Naive B cell (primary cell): ENCODE measurements around the gene PKD2L2. TPM values are rescaled to one million over a fixed set of nuclear protein-coding genes. Genes with fewer than 3 reads are reported as not detected.
A peak's percentile ranks its signal among the peaks of the same experiment; 100 is the strongest.
"Not testable (repeated sequence)": the region's sequence is repeated elsewhere in the genome, so short reads cannot be mapped to it uniquely, and the experiment has no call there.

ENCODE experiments used
- ATAC-seq, 2 donors: fragments of 150-1000 bp; cut with Tn5 transposase; 2 replicates each; pipeline ENCODE4 v1.10.0; 2021; ENCODE audit warnings: low read depth in 2 of 2, mild to moderate bottlenecking in 2 of 2, moderate library complexity in 2 of 2
- DNase-seq: peaks from one replicate; pipeline ENCODE4 v3.0.0; 2022
- H3K27ac Mint-ChIP-seq, 6 donors: one replicate each; pipeline ENCODE4 v1.8.0; 2020 to 2022; ENCODE audit warnings: mild to moderate bottlenecking in 6 of 6, mixed read lengths in 6 of 6, moderate library complexity in 5 of 6, inconsistent platforms in 2 of 6
- H3K27me3 Mint-ChIP-seq, 3 donors: one replicate each; pipeline ENCODE4 v1.8.0; 2021 to 2022; ENCODE audit warnings: mixed read lengths in 3 of 3, mild to moderate bottlenecking in 1 of 3
- H3K36me3 Mint-ChIP-seq, 2 donors: one replicate each; pipeline ENCODE4 v1.8.0; 2020 to 2022; ENCODE audit warnings: mixed read lengths in 2 of 2, inconsistent platforms in 1 of 2, mild to moderate bottlenecking in 1 of 2
- H3K4me1 Mint-ChIP-seq, 3 donors: one replicate each; pipeline ENCODE4 v1.8.0; 2020 to 2022; ENCODE audit warnings: mixed read lengths in 3 of 3, inconsistent platforms in 1 of 3, mild to moderate bottlenecking in 1 of 3, moderate library complexity in 1 of 3
- H3K4me3 Mint-ChIP-seq, 8 donors: one replicate each; pipeline ENCODE4 v1.8.0; 2020 to 2022; ENCODE audit warnings: mild to moderate bottlenecking in 8 of 8, mixed read lengths in 8 of 8, moderate library complexity in 8 of 8, inconsistent platforms in 2 of 8
- H3K9me3 Mint-ChIP-seq, 7 donors: one replicate each; pipeline ENCODE4 v1.8.0; 2020 to 2022; ENCODE audit warnings: mixed read lengths in 7 of 7, mild to moderate bottlenecking in 5 of 7, inconsistent platforms in 2 of 7, moderate library complexity in 1 of 7
- polyA plus RNA-seq, 6 donors: library from polyadenylated mRNA; unstranded; fragments of 300-500 nt; fragmentation: Illumina TruSeq; gene quantifications; one replicate each; pipeline ENCODE4 v1.2.3, GENCODE V29; 2021; ENCODE audit warnings: low read depth in 6 of 6

PKD2L2 gene
- polyA plus RNA-seq, 6 donors from 2014 or later: 0.19 to 1.0 (median 0.56) TPM

DNA sequence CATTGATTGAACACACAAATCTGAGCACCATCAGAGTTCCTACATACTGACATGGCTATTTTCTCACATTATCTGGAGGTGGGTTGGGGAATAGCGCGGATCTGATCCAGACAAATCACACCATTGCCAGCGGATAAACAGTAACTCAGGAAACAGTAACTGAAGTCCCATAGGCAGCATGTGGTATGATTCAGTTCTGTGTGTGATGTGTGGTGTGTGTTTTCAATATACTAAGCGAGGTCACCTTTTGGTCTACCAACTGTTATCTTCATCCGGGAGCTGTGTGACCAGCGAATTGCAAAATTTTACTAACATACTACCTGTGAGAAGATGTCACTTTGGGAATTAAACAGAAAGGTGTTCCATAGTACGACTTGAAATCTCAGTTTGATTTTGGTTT, 50.1 kb downstream of the PKD2L2 start:
- Mint-ChIP-seq H3K36me3 (peaks cover 21 to 32% of the 10 kb centered on the region in 2 donors), H3K4me1 (peaks cover 13 to 18% (median 13%) of the 10 kb centered on the region in 3 donors), H3K9me3 (peaks cover 0 to 2% (median 0%) of the 10 kb centered on the region in 7 donors), H3K27me3 (no peaks in the 10 kb centered on the region), H3K27ac (no peak overlapping the region), H3K4me3 (no peak overlapping the region)
- DNase-seq (no peak), ATAC-seq (no peak)

DNA sequence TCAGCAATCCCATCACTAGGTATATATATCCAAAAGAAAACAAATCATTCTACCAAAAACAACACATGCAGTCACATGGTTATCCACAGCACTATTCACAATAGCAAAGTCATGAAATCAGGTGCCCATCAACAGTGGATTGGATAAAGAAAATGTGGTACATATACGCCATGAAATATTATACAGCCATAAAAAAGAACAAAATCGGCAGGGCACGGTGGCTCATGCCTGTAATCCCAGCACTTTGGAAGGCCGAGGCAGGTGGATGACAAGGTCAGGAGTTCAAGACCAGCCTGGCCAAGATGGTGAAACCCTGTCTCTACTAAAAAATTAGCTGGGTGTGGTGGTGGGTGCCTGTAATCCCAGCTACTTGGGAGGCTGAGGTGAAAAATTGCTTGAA, 55.0 kb downstream of the PKD2L2 start:
- not testable (repeated sequence) for H3K27me3 Mint-ChIP-seq, H3K4me1 Mint-ChIP-seq, H3K4me3 Mint-ChIP-seq, ATAC-seq, H3K9me3 Mint-ChIP-seq, DNase-seq
- Mint-ChIP-seq H3K27ac (peak overlapping the region in 2 of 6 donors; percentile 44 to 59), H3K36me3 (peaks cover 23 to 27% of the 10 kb centered on the region in 2 donors)

DNA sequence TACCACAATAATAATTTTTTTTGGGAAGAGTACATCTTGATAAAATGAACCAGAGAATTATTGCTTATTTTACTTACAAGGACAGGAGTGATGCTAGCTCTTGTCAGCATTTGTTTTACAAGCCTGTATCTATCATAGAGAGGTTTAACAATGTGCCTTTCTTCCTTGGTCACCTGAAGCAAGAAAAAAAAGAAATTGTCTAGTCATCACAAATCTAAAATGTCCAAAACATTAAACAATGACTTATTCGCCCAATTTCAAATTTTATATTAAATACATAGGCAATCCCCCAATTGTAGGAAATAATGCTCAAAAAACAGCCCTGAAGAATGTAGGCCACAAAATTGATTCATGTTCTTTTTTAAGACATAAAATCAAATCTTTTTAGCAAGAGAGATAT, 56.6 kb downstream of the PKD2L2 start:
- H3K27me3 Mint-ChIP-seq: no peaks in the 10 kb centered on the region
- ATAC-seq (no peak), DNase-seq (no peak)
- H3K9me3 Mint-ChIP-seq: peaks cover 0 to 4% (median 0%) of the 10 kb centered on the region in 7 donors
- peaks cover 3 to 8% (median 6%) of the 10 kb centered on the region in 3 donors for H3K4me1 Mint-ChIP-seq
- no peak overlapping the region for H3K4me3 Mint-ChIP-seq
- peaks cover 34 to 36% of the 10 kb centered on the region in 2 donors for H3K36me3 Mint-ChIP-seq
- peak overlapping the region in 2 of 6 donors; percentile 15 for H3K27ac Mint-ChIP-seq

DNA sequence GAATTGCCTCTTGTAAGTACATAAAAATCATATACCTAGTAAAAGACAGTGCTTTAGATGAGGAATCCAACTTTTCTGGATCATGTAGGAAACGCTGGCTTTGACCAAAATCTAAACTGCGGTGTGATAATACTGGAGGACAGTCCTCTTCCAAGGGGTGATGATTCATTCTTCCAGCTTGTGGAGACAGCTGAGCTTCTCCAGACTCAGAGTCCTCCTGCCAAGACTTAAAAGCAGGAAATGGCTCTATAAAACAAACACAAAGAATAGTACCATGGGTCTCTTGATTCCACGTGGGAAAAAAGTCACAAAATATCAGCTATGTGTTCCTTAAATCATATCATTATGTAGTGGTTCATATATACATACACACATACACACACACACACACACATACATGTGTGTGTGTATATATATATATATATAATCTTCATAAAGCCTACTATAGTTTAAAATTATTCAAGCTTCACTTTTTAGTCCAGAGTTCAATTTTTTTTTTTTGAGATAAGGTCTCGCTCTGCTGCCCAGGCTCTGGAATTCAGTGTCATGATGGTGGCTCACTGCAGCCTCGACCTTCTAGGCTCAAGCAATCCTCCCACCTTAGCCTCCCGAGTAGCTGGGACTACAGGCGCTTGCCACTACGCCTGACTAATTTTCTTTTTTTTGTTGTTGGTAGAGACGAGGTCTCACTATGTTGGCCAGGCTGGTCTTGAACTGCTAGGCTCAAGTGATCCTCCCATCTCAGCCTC, 65.0 kb downstream of the PKD2L2 start:
- peak overlapping the region in 3 of 6 donors; percentile 24 to 56 (median 47) for H3K27ac Mint-ChIP-seq

DNA sequence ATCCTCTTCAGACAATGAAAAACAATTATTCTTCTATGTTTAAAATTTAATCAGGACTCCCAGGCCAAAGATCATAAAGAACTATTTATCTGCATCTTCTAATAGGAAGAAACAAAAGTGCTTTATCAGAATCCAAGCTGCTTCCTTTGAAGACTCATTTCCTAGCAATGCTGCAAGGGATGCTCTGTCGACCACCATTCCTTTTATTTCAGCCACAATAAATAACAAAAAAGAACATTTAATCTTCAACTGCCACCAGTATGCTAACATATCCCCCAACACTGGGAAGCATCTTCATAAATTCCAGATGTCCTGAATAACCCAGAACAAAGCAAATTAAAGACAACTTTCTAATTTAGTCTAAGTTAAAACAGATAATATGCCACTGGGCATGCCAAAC, 68.7 kb downstream of the PKD2L2 start:
- DNase-seq (no peak), ATAC-seq (no peak)
- Mint-ChIP-seq H3K36me3 (peaks cover 22 to 34% of the 10 kb centered on the region in 2 donors), H3K4me1 (no peaks in the 10 kb centered on the region), H3K27me3 (no peaks in the 10 kb centered on the region), H3K27ac (peak overlapping the region in 1 of 6 donors; percentile 19), H3K9me3 (no peaks in the 10 kb centered on the region), H3K4me3 (no peak overlapping the region)

More for the DNA sequence above, 65.0 kb downstream of the PKD2L2 start:
- Mint-ChIP-seq H3K9me3 (no peaks in the 10 kb centered on the region), H3K4me1 (peaks cover 3 to 8% (median 6%) of the 10 kb centered on the region in 3 donors), H3K36me3 (peaks cover 32 to 36% of the 10 kb centered on the region in 2 donors), H3K4me3 (no peak overlapping the region), H3K27me3 (no peaks in the 10 kb centered on the region)
- no peak for ATAC-seq
- DNase-seq: no peak

DNA sequence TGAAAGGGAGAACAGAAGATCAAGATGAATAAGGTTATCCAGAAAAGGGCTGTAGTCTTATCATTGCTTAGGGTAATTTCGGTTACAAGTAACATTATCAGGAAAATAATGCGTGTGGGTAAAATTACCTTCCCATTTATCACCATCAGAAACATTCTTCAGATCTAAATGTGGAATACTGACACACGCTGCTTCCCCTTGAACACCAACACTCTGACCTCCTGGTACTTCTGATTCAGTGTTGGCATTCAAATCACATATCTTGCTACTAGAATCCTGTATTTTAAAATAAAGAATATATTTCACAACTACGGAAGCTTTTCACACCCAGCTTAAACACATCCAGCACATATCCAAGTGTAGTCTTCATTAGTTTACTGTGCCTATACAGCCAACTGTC, 70.2 kb downstream of the PKD2L2 start:
- DNase-seq: no peak
- H3K4me1 Mint-ChIP-seq: no peaks in the 10 kb centered on the region
- no peak for ATAC-seq
- no peaks in the 10 kb centered on the region for H3K27me3 Mint-ChIP-seq
- H3K4me3 Mint-ChIP-seq: no peak overlapping the region
- no peaks in the 10 kb centered on the region for H3K9me3 Mint-ChIP-seq
- H3K27ac Mint-ChIP-seq: peak overlapping the region in 1 of 6 donors; percentile 7
- peaks cover 19 to 26% of the 10 kb centered on the region in 2 donors for H3K36me3 Mint-ChIP-seq

DNA sequence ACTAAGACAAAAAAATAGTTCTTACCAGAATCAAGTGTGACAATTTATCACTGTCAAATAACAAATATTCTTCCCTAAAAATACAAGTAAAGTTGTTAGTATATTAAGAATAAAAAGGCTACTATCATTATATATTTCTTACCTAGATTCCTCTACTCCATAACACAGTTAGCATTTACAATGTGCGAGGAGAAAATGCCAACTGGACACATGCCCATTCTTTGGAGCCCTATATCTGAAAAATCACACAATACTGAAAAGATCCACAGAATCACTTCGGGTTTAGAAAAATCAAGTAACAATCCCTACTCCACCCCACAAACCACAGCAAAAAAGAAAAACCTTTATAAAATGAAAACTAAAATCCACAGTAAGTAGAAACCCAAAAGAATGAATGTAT, 70.9 kb downstream of the PKD2L2 start:
- H3K4me1 Mint-ChIP-seq: no peaks in the 10 kb centered on the region
- H3K27me3 Mint-ChIP-seq: no peaks in the 10 kb centered on the region
- ATAC-seq (no peak), DNase-seq (no peak)
- H3K27ac Mint-ChIP-seq: peak overlapping the region in 5 of 6 donors; percentile 26 to 80 (median 65)
- H3K4me3 Mint-ChIP-seq: no peak overlapping the region
- peaks cover 20 to 26% of the 10 kb centered on the region in 2 donors for H3K36me3 Mint-ChIP-seq
- no peaks in the 10 kb centered on the region for H3K9me3 Mint-ChIP-seq

DNA sequence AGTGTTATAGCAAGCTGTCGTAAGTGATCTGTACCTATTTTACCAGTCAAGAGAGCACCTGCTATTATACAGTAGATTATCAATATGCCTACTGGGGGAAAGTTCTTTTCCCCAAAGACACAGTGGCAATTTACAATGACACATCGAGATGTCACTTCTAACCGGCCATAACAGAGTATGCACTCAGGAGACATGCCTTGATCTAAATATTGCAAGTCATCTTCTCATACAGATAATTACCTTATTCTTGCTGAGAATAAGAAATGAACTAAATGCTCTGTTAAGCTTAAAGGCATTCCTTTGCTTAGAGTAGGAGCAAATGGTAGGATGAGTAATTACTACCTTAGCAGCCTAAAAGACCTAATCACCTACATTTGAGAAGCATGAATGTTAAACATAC, 71.6 kb downstream of the PKD2L2 start:
- Mint-ChIP-seq H3K27ac (peak overlapping the region in 3 of 6 donors; percentile 19 to 26 (median 24)), H3K9me3 (no peaks in the 10 kb centered on the region), H3K4me3 (no peak overlapping the region), H3K36me3 (peaks cover 26 to 27% of the 10 kb centered on the region in 2 donors), H3K27me3 (no peaks in the 10 kb centered on the region), H3K4me1 (peaks cover 0 to 5% (median 0%) of the 10 kb centered on the region in 3 donors)
- no peak for ATAC-seq
- no peak for DNase-seq

DNA sequence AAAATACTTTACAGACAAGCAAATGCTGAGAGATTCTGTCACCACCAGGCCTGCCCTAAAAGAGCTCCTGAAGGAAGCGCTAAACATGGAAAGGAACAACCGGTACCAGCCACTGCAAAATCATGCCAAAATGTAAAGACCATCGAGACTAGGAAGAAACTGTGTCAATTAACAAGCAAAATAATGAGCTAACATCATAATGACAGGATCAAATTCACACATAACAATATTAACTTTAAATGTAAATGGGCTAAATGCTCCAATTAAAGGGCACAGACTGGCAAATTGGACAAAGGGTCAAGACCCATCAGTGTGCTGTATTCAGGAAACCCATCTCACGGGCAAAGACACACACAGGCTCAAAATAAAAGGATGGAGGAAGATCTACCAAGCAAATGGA, 81.1 kb downstream of the PKD2L2 start:
- ATAC-seq, DNase-seq, H3K27me3 Mint-ChIP-seq, H3K4me1 Mint-ChIP-seq, H3K27ac Mint-ChIP-seq: not testable (repeated sequence)
- Mint-ChIP-seq H3K4me3 (peak overlapping the region in 1 of 8 donors; percentile 70), H3K9me3 (peaks cover 0 to 17% (median 6%) of the 10 kb centered on the region in 7 donors), H3K36me3 (peaks cover 19 to 27% of the 10 kb centered on the region in 2 donors)

DNA sequence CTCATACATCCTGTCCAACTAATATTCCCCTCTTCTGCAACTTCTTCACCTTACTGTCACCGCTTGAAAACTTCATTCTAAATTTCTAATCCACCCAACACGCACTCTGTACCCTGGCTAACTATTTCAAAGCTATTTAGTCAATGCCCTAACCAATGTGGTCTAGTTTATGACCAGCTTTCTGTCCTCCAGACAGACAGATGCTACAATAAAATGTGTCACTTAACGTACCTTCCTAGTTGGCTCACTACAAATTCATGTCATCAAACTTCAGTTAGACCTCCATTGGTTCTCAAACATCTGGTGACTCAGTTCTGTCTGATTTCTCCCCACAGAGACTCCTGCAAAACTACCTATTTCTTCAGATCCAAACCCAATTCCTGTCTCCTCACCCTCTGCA, 86.0 kb downstream of the PKD2L2 start:
- Mint-ChIP-seq H3K9me3 (peaks cover 0 to 12% (median 3%) of the 10 kb centered on the region in 7 donors), H3K27ac (peak overlapping the region in 4 of 6 donors; percentile 1 to 32 (median 8)), H3K4me1 (peaks cover 0 to 15% (median 5%) of the 10 kb centered on the region in 3 donors), H3K36me3 (peaks cover 41 to 46% of the 10 kb centered on the region in 2 donors), H3K27me3 (no peaks in the 10 kb centered on the region), H3K4me3 (no peak overlapping the region)
- DNase-seq: no peak
- no peak for ATAC-seq

DNA sequence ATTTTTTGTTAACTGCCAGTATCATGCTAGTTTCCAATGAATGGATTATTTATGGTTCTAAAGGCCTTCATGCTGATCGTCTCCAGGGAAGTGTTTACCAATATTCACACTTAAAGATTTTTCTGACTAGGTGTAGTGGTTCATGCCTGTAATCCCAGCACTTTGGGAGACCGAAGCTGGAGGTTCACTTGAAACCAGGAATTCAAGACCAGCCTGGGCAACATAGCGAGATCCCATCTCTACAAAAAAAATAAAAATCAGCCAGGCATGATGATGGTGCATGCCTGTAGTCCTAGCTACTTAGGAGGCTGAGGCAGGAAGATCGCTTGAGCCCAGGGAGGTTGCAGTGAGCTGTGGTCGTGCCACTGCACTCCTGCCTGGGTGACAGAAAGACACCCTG, 100.2 kb downstream of the PKD2L2 start:
- peaks cover 5 to 8% (median 7%) of the 10 kb centered on the region in 3 donors for H3K4me1 Mint-ChIP-seq
- ATAC-seq (no peak), DNase-seq (no peak)
- no peaks in the 10 kb centered on the region for H3K27me3 Mint-ChIP-seq
- peak overlapping the region in 3 of 6 donors; percentile 14 to 30 (median 16) for H3K27ac Mint-ChIP-seq
- H3K9me3 Mint-ChIP-seq: no peaks in the 10 kb centered on the region
- H3K4me3 Mint-ChIP-seq: no peak overlapping the region
- H3K36me3 Mint-ChIP-seq: peaks cover 3 to 20% of the 10 kb centered on the region in 2 donors

Other genes starting within 250 kb of the PKD2L2 start
- 1 to 10 TPM in 3 of 6 donors, under 1 TPM in 3; 0.09 to 2.7 (median 0.97) TPM for gene KLHL3, start 153.4 kb upstream of the PKD2L2 start, polyA plus RNA-seq
- 10 to 100 TPM in 5 of 6 donors, 1 to 10 TPM in 1; 7.3 to 22.2 (median 17.9) TPM for gene HNRNPA0, start 135.1 kb upstream of the PKD2L2 start, polyA plus RNA-seq
- gene MYOT, start 21.6 kb upstream of the PKD2L2 start, polyA plus RNA-seq: under 1 TPM in 4 of 6 donors, not detected in 2; 0.17 to 0.36 (median 0.21) TPM
- 10 to 100 TPM; 34.6 to 50.7 (median 41.0) TPM for gene FAM13B, start 143.6 kb downstream of the PKD2L2 start, polyA plus RNA-seq
- not detected for gene WNT8A, start 194.6 kb downstream of the PKD2L2 start, polyA plus RNA-seq
- gene NME5, start 250.0 kb downstream of the PKD2L2 start, polyA plus RNA-seq: not detected